Activated CD4-positive, alpha-beta T cell treated with anti-CD3 and anti-CD28 coated beads for 4 hours (primary cell): ENCODE results near the gene ACOT2.
"Not testable (repeated sequence)": the region's sequence is repeated elsewhere in the genome, so short reads cannot be mapped to it uniquely, and the experiment has no call there.

ENCODE experiments used
- DNase-seq, 2 donors: peaks; one replicate each; pipeline ENCODE4 v3.0.0-alpha.2; 2020

Gene ACOT2, protein sequence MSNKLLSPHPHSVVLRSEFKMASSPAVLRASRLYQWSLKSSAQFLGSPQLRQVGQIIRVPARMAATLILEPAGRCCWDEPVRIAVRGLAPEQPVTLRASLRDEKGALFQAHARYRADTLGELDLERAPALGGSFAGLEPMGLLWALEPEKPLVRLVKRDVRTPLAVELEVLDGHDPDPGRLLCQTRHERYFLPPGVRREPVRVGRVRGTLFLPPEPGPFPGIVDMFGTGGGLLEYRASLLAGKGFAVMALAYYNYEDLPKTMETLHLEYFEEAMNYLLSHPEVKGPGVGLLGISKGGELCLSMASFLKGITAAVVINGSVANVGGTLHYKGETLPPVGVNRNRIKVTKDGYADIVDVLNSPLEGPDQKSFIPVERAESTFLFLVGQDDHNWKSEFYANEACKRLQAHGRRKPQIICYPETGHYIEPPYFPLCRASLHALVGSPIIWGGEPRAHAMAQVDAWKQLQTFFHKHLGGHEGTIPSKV

DNA sequence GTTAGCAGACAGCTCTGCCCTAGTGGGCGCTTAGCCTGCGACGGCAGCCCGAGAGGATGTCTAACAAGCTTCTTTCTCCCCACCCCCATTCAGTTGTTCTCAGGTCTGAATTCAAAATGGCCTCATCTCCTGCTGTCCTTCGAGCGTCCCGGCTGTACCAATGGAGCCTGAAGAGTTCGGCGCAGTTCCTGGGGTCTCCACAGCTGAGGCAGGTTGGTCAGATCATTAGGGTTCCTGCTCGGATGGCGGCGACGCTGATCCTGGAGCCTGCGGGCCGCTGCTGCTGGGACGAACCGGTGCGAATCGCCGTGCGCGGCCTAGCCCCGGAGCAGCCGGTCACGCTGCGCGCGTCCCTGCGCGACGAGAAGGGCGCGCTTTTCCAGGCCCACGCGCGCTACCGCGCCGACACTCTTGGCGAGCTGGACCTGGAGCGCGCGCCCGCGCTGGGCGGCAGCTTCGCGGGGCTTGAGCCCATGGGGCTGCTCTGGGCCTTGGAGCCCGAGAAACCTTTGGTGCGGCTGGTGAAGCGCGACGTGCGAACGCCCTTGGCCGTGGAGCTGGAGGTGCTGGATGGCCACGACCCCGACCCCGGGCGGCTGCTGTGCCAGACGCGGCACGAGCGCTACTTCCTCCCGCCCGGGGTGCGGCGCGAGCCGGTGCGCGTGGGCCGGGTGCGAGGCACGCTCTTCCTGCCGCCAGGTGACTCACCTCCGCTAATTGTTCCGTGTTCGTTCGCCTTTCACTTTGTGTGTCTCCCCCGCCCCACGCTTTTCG, at the start of gene ACOT2:
ACOT2 (plus strand) TSS at position 29 of the 774 bp plus-strand sequence; CDS start at position 57, 28 bp downstream.
- peak; percentile 89 to 90 for DNase-seq

DNA sequence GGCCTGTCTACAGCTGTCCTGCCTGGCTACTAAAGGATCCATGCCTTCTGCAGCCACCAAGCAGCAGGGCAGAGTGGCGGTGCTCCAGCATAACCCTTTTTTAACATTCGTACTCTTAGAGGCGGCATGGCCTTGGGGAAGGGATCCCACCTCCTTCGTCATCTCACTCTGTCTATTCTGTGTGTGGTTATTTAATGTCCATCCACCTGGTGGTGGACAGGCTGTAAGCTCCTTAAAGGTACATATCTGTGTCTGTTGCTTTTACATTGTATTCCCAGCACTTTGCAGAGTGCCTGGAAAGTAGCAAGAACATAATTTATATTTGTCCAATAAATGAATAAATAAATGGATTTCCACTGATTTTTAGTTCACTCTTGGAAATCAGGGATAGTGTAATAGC, 47.8 kb upstream of the ACOT2 start:
- no peak for DNase-seq

DNA sequence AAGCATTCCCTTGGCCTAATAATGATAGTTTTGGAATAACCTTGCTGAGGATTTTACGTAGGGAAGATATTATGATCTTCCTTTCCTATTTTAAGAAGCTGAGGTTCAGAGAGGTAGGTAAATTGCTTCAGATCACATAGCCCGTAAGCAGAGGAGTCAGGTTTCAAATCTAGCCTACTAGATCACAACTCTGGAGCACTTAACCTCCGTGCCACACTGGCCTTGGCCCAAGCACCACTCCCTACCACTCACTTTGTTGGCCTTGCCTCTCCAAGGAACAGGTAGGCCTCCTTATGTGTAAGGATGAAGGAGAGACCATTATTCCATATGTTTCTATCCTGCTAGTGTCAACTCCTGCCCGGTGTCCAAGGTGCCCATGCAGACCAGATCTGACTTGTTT, 44.5 kb upstream of the ACOT2 start:
- DNase-seq, result no peak

DNA sequence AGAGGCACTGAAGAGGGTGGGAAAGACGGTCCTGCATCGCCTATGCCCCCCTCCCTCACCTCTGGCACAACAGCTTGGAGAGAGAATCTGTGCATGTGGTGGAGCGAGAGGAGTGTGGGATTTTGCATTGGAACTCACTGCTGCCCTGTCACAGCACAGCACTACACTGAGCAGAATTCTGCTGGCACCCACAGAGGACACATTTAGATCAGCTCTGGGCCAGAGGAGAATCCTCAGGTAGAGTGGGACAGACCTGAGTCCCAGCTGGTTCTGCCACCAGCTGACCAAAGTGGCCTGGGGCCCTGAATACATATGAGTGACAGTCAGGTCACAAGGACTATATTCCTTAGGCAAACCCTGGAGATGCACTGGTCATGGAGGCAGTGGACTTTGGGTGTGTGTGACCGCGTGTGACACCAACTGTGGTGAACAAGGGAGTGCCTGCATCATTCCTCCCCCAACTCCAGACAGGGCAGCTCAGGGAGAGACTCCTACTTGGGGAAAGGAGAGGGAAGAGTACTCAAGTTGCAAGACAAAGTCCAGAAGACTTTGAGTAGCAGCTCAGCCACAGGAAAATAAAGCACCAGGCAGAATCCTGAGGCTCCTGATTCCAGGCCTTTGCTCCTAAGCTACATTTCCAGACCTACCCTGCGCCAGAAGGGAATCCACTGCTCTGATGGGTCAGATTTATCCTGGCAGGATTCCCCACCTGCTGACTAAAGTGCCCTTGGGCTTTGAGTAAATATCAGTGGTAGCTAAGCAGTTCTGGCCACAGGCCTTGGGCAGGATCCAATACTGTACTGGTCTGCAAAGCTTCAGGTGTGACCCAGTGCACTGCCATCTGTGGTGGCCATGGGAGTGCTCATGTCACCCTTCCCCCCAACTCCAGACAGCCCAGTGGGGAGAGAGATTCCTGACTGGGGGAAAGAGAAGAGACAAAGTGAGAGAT, 42.7 kb upstream of the ACOT2 start:
- DNase-seq, result no peak

DNA sequence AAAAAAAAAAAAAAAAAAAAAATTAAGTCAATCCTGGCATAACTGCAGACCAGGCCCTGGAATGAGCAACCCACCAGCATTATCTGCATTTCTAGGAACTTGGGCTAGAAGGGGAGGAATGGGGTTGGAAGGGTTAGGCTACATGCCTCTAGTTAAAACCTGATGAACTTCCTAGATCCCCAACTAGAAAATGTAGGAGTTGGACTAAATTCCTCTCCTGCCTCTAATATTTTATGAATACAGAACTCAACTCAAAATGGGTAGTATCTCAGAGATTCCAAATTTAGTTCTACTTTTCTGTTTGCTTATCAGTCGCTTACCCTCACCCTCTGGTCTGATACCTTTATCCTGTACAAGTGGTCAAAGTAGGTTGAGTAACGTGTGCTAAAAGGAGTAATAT, 39.7 kb upstream of the ACOT2 start:
- not testable (repeated sequence) for DNase-seq

DNA sequence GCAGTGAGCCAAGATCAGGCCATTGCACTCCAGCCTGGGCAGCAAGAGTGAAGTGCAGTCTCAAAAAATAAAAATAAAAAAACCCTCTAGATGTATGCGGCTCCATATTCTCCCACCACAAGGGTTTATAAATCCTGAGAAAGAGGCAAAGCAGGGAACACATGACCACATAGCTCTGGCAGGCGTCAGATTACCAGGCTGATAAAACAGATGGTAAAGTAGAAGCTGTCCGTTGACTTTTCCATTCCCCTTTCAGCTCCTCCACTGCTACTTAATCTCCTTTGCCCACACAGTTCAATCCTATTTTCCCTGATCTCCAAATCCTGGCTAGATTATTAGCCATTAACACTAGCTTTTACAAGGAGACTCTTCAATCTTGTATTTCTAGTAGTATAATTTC, 37.0 kb upstream of the ACOT2 start:
- not testable (repeated sequence) for DNase-seq

DNA sequence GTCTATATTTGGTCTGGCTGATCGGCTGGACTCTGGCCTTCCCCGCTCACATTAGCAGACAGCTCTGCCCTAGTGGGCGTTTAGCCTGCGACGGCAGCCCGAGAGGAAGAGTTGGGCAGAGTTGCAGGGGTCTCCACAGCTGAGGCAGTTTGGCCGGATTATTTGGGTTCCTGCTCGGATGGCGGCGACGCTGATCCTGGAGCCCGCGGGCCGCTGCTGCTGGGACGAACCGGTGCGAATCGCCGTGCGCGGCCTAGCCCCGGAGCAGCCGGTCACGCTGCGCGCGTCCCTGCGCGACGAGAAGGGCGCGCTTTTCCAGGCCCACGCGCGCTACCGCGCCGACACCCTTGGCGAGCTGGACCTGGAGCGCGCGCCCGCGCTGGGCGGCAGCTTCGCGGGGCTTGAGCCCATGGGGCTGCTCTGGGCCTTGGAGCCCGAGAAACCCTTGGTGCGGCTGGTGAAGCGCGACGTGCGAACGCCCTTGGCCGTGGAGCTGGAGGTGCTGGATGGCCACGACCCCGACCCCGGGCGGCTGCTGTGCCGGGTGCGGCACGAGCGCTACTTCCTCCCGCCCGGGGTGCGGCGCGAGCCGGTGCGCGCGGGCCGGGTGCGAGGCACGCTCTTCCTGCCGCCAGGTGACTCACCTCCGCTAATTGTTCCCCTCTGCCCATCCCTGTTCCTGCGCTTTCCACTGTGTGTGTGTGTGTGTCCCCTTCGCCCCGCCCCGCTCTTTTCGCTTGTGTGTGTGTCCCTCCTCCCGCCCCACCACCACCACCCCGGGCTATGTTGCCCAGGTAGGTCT, 31.6 kb upstream of the ACOT2 start:
- peak; percentile 3 to 22 for DNase-seq

DNA sequence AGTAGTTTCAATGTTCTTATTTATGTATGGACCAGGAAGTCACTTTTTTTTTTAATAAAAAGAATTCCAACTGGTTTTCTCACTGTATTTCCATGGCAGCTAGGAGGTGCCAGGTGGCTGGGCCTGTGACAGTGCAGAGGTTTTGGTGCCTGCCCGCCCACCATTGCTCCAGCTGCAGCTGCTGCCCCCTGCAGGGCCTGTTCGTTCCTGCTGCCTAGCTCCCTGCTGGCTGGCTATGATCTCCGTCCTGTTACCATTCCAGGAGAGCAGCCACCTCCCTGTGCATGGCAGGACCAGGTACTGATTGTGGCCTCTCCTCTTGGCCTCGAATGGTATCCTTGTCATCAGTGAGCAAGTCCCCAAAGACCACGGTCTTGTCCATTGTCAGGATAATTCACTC, 30.0 kb upstream of the ACOT2 start:
- DNase-seq, result peak in 1 of 2 donors; percentile 59

DNA sequence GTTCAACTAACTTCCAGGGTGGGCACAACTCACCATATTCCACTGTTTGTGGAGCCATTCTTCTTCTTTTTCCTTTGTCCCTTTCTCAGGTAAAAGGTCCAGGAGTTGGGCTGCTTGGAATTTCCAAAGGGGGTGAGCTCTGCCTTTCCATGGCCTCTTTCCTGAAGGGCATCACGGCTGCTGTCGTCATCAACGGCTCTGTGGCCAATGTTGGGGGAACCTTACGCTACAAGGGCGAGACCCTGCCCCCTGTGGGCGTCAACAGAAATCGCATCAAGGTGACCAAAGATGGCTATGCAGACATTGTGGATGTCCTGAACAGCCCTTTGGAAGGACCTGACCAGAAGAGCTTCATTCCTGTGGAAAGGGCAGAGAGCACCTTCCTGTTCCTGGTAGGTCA, 26.1 kb upstream of the ACOT2 start:
- DNase-seq, result not testable (repeated sequence)

DNA sequence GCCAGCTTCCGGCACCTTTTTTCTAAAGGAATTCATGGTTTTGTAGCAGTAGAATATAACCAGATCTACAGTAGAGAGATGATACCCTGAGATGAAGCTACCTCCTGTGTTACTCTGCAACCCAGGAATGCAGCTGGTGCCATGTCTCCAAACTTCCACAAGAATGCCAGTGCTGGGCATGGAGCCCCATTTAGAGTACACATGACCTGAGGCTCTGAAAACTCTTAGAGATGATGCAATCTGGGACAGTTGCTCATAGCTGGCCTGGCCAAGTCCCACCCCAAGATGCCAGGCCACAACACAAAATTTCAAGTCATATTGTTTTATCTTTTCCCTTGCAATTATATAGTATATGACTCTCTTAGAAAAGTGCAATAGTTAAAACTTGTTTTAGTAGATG, 23.7 kb upstream of the ACOT2 start:
- not testable (repeated sequence) for DNase-seq

DNA sequence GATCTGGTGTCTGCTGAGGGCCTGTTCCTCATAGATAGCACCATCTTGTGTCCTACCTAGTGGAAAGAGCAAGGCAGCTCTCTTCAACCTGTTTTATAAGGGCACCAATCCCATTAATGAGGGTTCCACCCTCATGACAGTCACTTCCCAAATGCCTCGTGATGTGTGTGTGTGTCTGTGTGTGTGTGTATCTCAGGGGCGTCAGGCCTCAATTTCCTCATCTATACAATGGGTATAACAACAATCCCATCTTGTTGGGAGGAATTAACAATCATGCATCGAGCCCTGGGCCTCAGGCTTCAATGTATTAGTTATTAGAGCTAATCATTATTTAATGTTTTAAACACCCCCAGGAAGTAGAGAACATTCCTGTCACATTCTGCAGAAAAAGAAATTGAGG, 19.9 kb upstream of the ACOT2 start:
- DNase-seq, result not testable (repeated sequence)

DNA sequence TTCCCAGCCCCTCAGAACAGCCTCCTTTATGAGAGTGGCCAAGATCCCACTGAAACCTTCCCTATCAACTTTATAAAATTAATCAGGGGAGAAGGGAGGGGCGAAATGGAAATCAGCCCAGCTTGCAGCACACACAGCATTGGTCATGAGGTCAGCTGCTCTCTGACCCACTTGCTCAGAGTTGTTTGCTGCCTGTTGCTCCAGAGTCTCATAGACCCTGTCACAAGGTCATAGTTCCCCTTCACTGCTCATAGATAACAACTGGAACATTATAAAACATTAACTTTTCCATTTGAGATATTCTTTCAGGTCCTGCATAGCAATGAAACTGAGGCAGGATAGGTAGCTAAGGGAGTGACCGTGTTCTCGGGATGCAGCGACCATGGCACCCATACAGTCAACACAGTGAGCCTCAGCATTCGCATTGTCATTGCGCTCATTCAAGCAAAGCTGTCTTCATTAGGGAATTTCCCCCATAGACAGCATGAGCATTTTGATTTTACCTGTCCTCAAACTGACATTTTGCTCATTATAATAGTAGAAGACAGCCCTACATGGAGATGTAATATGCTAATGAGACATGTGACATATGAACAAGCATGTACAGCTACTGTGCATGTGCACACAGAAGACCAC, 19.0 kb upstream of the ACOT2 start:
- not testable (repeated sequence) for DNase-seq

DNA sequence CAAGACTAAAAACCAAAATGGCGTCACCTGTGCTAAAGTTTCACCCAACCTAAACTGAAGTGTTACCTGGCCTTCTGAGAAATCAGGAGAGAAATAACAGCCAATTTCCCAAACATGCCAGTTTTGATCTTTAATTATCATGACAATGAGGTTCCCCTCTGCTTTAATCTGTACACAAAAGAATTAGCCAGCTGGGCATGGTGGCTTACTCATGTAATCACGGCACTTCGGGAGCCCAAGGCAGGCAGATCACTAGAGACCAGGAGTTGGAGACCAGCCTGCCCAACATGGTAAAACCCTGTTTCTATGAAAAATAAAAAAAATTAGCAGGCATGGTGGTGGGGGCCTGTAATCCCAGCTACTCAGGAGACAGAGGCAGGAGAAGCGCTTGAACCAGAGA, 15.2 kb upstream of the ACOT2 start:
- DNase-seq, result no peak

DNA sequence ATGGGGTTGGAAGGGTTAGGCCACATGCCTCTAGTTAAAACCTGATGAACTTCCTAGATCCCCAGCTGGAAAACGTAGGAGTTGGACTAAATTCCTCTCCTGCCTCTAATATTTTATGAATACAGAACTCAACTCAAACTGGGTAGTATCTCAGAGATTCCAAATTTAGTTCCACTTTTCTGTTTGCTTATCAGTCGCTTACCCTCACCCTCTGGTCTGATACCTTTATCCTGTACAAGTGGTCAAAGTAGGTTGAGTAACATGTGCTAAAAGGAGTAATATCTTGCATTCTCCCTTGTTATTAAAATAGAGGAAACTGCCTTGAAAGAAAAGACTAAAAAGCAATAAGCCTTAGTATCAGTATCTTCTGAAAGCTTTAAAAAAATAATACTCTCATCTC, 11.8 kb upstream of the ACOT2 start:
- not testable (repeated sequence) for DNase-seq

DNA sequence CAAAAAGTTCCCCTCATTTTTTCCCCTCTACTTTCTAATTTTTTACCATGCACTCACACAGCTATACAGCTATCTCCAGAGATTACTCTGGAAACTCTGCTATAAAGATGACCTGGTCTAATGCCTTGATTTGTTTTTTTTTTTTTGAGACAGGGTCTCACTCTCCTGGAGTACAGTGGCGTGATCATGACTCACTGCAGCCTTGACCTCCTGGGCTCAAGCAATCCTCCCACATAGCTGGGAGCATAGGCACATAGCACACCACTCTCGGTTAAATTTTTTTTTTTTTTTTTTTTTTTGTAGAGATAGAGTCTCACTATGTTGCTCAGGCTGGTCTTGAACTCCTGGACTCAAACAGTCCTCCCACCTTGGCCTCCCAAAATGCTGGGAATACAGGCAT, 10.8 kb upstream of the ACOT2 start:
- not testable (repeated sequence) for DNase-seq

DNA sequence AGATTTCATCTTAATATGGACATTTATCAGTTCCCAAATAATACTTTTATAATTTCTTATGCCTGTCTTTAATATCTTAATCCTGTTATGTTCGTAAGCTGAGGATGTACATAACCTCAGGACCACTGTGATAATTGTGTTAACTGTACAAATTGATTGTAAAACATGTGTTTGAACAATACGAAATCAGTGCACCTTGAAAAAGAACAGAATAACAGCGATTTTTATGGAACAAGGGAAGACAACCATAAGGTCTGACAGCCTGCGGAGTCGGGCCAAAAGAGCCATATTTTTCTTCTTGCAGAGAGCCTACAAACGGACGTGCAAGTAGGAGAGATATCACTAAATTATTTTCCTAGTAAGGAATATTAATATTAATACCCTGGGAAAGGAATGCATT, 6.8 kb upstream of the ACOT2 start:
- not testable (repeated sequence) for DNase-seq

DNA sequence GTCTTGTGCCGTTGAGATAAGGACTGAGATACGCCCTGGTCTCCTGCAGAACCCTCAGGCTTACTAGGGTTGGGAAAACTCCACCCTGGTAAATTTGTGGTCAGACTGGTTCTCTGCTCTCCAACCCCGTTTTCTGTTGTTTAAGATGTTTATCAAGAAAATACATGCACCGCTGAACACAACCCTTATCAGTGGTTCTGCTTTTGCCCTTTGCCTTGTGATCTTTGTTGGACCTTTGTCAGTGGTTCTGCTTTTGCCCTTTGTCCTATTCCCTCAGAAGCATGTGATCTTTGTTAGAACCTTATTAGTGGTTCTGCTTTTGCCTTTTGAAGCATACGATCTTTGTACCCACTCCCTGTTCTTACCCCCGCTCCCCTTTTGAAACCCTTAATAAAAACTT, 6.3 kb upstream of the ACOT2 start:
- DNase-seq, result not testable (repeated sequence)

DNA sequence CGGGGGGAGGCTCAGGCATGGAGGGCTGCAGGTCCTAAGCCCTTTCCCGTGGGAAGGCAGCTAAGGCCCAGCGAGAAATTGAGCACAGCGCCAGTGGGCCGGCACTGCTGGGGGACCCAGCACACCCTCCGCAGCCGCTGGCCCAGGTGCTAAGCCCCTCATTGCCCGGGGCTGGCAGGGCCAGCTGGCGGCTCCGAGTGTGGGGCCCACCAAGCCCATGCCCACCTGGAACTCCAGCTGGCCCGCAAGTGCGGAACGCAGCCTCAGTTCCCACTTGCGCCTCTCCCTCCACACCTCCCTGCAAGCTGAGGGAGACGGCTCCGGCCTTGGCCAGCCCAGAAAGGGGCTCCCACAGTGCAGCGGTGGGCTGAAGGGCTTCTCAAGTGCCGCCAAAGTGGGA, 2.6 kb upstream of the ACOT2 start:
- not testable (repeated sequence) for DNase-seq

DNA sequence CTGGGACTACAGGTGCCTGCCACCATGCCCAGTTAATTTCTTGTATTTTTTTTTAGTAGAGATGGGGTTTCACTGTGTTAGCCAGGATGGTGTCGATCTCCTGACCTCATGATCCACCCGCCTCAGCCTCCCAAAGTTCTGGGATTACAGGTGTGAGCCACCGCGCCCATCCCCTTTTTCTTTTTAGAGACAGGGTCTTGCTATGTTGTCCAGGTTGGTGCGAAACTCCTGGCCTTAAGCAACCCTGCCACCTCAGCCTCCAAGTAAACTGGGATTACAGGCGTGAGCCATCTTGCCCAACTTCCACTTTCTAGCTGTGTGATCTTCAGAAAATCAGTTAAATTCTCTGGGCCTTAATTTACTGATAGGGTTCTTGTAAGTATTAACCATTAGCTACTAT, 2.1 kb upstream of the ACOT2 start:
- DNase-seq, result not testable (repeated sequence)

DNA sequence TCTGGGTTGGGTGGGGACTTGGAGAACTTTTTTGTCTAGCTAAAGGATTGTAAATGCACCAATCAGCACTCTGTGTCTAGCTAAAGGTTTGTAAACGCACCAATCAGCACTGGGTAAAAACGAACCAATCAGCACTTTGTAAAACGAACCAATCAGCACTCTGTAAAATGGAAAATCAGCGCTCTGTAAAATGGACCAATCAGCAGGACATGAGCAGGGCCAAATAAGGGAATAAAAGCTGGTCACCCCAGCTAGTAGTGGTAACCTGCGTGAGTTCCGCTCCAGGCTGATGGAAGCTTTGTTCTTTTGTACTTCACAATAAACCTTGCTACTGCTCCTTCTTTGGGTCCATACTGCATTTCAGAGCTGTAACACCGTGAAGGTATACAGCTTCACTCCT, 1.7 kb upstream of the ACOT2 start:
- no peak for DNase-seq
